ENCODE data around the gene VTCN1.
A peak's percentile ranks its signal among the peaks of the same experiment; 100 is the strongest.

The VTCN1 gene

DNA sequence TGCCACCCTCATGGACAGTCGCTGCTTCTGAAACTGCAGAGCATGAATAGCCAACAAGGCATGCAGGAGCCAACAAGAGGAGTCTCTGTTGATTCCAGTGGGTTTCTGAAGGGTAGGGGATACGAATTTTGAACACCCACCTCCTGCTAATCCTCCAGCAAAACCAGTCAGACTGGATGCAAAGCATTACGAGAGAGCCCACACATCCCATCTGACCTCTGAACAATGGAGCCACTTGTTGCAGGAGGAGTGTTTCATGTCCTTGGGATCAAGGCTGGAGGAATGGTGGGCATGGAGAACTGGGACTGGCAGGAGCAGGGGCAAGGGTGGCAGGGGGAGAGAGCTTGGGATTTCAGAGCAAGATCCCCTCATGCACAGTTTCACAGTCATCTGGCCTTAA lies 1.6 kb downstream of the VTCN1 start:
- Histone ChIP-seq H3K4me3 (ENCODE audit: low read depth, low read length) (no peak overlapping the region), H3K27ac (ENCODE audit: extremely low read depth, low read depth, low read length) (no peak overlapping the region), H3K9me3 (ENCODE audit: control insufficient read depth, insufficient read depth, low read depth, low read length) (no peaks in the 10 kb centered on the region), H3K36me3 (ENCODE audit: control insufficient read depth in 2 of 2, insufficient read depth in 1 of 2, low read length in 2 of 2) (no peaks in the 10 kb centered on the region), H3K4me1 (ENCODE audit: control insufficient read depth, insufficient read depth, low read length) (no peaks in the 10 kb centered on the region)
- CTCF ChIA-PET, result no interaction called here
- TF ChIP-seq ZNF549 (tag by site-specific recombination; IDR thresholded peaks at IDR 0.05) (no peak), SCRT2 (tag by site-specific recombination; IDR thresholded peaks at IDR 0.05) (peak; percentile 69)
- POLR2A ChIA-PET, result no interaction called here

DNA sequence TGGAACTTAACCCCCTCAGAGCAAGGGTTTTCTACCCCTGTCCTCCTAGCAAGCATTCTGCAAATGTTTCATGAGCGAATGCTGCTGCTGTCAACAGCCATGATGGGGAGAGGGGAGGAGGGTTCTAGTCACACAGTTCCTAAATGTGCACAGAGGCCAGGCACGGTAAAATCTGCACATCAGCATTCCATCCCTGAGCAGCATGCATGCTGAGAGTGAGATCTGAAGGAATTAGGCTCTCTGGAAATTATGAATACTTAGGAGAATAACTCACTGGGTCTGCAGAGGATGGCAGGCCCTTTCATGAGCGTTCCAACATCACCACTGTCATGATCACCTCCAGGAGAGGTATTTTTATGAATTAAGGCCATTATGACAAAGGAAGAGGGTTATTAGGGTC lies 2.1 kb downstream of the VTCN1 start:
- POLR2A ChIA-PET, result no interaction called here
- CTCF ChIA-PET, result no interaction called here
- no peaks in the 10 kb centered on the region for H3K9me3 ChIP-seq (ENCODE audit: control insufficient read depth, insufficient read depth, low read depth, low read length)

DNA sequence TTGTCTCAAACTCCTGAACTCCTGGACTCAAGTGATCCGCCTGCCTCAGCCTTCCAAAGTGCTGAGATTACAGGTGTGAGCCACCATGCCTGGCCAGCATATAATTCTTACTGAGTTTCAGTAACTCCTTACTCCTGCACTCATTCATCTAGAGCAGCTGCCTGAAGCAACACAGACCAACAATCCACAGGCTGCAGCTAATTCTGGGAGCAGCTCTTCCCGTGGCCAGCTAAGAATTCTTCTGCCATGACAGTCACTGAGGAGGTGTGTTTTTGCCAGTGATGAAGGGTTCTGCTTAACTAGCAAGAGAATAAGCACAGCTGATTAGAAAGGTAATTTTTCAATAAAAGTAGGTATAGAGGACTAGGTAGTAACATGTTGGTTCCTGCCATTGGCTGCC lies 5.4 kb downstream of the VTCN1 start:
- Histone ChIP-seq H3K27ac (ENCODE audit: extremely low read depth, low read depth, low read length) (no peak overlapping the region), H3K4me1 (ENCODE audit: control insufficient read depth, insufficient read depth, low read length) (no peaks in the 10 kb centered on the region), H3K9me3 (ENCODE audit: control insufficient read depth, insufficient read depth, low read depth, low read length) (no peaks in the 10 kb centered on the region), H3K36me3 (ENCODE audit: control insufficient read depth in 2 of 2, insufficient read depth in 1 of 2, low read length in 2 of 2) (no peaks in the 10 kb centered on the region), H3K4me3 (ENCODE audit: low read depth, low read length) (no peak overlapping the region)
- ChIA-PET POLR2A (no interaction called here), CTCF (interaction anchor here (0.6 to 1.5 kb wide), 4 partner anchors 10 to 162 kb away, joined by 3 to 4 read pairs (median 3); partner anchors contain the start of gene MAN1A2)
- TF ChIP-seq, protein P1, sequence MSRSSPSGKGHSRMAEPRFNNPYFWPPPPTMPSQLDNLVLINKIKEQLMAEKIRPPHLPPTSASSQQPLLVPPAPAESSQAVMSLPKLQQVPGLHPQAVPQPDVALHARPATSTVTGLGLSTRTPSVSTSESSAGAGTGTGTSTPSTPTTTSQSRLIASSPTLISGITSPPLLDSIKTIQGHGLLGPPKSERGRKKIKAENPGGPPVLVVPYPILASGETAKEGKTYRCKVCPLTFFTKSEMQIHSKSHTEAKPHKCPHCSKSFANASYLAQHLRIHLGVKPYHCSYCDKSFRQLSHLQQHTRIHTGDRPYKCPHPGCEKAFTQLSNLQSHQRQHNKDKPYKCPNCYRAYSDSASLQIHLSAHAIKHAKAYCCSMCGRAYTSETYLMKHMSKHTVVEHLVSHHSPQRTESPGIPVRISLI (tag by site-specific recombination; IDR thresholded peaks at IDR 0.05), result no peak
- TF ChIP-seq ZNF768 (tag by site-specific recombination; IDR thresholded peaks at IDR 0.05) (no peak), HOXD13 (CRISPR knock-in tag; IDR thresholded peaks at IDR 0.05; ENCODE audit: borderline replicate concordance) (no peak), ZNF19 (tag by site-specific recombination; IDR thresholded peaks at IDR 0.05; ENCODE audit: low read depth) (no peak), ZNF624 (tag by site-specific recombination; IDR thresholded peaks at IDR 0.05) (no peak), ZNF670 (tag by site-specific recombination; IDR thresholded peaks at IDR 0.05; ENCODE audit: low read depth) (no peak), ZNF830 (tag by site-specific recombination; IDR thresholded peaks at IDR 0.05; ENCODE audit: low read depth) (no peak), ZSCAN16 (tag by site-specific recombination; IDR thresholded peaks at IDR 0.05) (no peak), ZNF549 (tag by site-specific recombination; IDR thresholded peaks at IDR 0.05) (no peak)

More for the DNA sequence above, 2.1 kb downstream of the VTCN1 start:
- Histone ChIP-seq H3K27ac (ENCODE audit: extremely low read depth, low read depth, low read length) (no peak overlapping the region), H3K36me3 (ENCODE audit: control insufficient read depth in 2 of 2, insufficient read depth in 1 of 2, low read length in 2 of 2) (no peaks in the 10 kb centered on the region), H3K4me1 (ENCODE audit: control insufficient read depth, insufficient read depth, low read length) (no peaks in the 10 kb centered on the region), H3K4me3 (ENCODE audit: low read depth, low read length) (no peak overlapping the region)
- no peak for TF ChIP-seq ZNF664 (tag by site-specific recombination; IDR thresholded peaks at IDR 0.05)
- TF ChIP-seq, protein P2, sequence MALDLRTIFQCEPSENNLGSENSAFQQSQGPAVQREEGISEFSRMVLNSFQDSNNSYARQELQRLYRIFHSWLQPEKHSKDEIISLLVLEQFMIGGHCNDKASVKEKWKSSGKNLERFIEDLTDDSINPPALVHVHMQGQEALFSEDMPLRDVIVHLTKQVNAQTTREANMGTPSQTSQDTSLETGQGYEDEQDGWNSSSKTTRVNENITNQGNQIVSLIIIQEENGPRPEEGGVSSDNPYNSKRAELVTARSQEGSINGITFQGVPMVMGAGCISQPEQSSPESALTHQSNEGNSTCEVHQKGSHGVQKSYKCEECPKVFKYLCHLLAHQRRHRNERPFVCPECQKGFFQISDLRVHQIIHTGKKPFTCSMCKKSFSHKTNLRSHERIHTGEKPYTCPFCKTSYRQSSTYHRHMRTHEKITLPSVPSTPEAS (tag by site-specific recombination; IDR thresholded peaks at IDR 0.05), result no peak
- TF ChIP-seq MYNN (tag by site-specific recombination; IDR thresholded peaks at IDR 0.05; ENCODE audit: borderline replicate concordance), result no peak
- no peak for TF ChIP-seq ZNF404 (tag by site-specific recombination; IDR thresholded peaks at IDR 0.05)
- TF ChIP-seq, protein P3, sequence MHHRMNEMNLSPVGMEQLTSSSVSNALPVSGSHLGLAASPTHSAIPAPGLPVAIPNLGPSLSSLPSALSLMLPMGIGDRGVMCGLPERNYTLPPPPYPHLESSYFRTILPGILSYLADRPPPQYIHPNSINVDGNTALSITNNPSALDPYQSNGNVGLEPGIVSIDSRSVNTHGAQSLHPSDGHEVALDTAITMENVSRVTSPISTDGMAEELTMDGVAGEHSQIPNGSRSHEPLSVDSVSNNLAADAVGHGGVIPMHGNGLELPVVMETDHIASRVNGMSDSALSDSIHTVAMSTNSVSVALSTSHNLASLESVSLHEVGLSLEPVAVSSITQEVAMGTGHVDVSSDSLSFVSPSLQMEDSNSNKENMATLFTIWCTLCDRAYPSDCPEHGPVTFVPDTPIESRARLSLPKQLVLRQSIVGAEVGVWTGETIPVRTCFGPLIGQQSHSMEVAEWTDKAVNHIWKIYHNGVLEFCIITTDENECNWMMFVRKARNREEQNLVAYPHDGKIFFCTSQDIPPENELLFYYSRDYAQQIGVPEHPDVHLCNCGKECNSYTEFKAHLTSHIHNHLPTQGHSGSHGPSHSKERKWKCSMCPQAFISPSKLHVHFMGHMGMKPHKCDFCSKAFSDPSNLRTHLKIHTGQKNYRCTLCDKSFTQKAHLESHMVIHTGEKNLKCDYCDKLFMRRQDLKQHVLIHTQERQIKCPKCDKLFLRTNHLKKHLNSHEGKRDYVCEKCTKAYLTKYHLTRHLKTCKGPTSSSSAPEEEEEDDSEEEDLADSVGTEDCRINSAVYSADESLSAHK (tag by site-specific recombination; IDR thresholded peaks at IDR 0.05), result no peak
- no peak for TF ChIP-seq ZNF555 (tag by site-specific recombination; conservative IDR thresholded peaks at IDR 0.05)
- TF ChIP-seq IKZF3 (tag by site-specific recombination; IDR thresholded peaks at IDR 0.05), result no peak
- TF ChIP-seq ZNF670 (tag by site-specific recombination; IDR thresholded peaks at IDR 0.05; ENCODE audit: low read depth), result no peak
